Measurements from ENCODE around the gene ATP1B1.

GRCh38 chr1:169149555-169150286 lies 43.2 kb downstream of the ATP1B1 start:
- TF ChIP-seq, protein P1, sequence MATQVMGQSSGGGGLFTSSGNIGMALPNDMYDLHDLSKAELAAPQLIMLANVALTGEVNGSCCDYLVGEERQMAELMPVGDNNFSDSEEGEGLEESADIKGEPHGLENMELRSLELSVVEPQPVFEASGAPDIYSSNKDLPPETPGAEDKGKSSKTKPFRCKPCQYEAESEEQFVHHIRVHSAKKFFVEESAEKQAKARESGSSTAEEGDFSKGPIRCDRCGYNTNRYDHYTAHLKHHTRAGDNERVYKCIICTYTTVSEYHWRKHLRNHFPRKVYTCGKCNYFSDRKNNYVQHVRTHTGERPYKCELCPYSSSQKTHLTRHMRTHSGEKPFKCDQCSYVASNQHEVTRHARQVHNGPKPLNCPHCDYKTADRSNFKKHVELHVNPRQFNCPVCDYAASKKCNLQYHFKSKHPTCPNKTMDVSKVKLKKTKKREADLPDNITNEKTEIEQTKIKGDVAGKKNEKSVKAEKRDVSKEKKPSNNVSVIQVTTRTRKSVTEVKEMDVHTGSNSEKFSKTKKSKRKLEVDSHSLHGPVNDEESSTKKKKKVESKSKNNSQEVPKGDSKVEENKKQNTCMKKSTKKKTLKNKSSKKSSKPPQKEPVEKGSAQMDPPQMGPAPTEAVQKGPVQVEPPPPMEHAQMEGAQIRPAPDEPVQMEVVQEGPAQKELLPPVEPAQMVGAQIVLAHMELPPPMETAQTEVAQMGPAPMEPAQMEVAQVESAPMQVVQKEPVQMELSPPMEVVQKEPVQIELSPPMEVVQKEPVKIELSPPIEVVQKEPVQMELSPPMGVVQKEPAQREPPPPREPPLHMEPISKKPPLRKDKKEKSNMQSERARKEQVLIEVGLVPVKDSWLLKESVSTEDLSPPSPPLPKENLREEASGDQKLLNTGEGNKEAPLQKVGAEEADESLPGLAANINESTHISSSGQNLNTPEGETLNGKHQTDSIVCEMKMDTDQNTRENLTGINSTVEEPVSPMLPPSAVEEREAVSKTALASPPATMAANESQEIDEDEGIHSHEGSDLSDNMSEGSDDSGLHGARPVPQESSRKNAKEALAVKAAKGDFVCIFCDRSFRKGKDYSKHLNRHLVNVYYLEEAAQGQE (IDR thresholded peaks at IDR 0.05; ENCODE audit: insufficient read depth in 1 of 2, low read depth in 2 of 2, low read length in 2 of 2): no peak
- TF ChIP-seq SIN3A (IDR thresholded peaks at IDR 0.05; ENCODE audit: borderline replicate concordance, insufficient read depth, low read length) (no peak), POLR2AphosphoS5 (IDR thresholded peaks at IDR 0.05; ENCODE audit: low read depth, low read length) (no peak), TAF1 (IDR thresholded peaks at IDR 0.05; ENCODE audit: borderline replicate concordance, insufficient read depth, low read length) (no peak)

Measured in PFSK-1 (cell line).